LNCaP clone FGC (cell line): ENCODE data around the gene ZNF10.
A peak's percentile ranks its signal among the peaks of the same experiment; 100 is the strongest.

ENCODE experiments used
- DNase-seq: peaks from one replicate; pipeline ENCODE4 v3.0.0-alpha.2; 2011; ENCODE audit warnings: low read depth
- H3K4me3 ChIP-seq: 2 replicates; pipeline ENCODE4 v1.5.1; 2011; ENCODE audit warnings: mild to moderate bottlenecking, low read depth, low read length, control low read depth
- CTCF ChIP-seq: IDR thresholded peaks from 2 replicates; pipeline ENCODE4 v1.5.1; 2012; ENCODE audit warnings: mild to moderate bottlenecking; ENCODE audit not compliant: control insufficient read depth, insufficient read depth; ENCODE audit errors: extremely low read depth

ZNF10 gene

GRCh38 chr12:133108150-133108549 is 22.3 kb upstream of the ZNF10 start:
- no peak for DNase-seq
- no peak overlapping the region for H3K4me3 ChIP-seq
- no peak for TF ChIP-seq CTCF

- no peak for TF ChIP-seq CTCF
- no peak overlapping the region for H3K4me3 ChIP-seq
- DNase-seq: no peak
Measured at GRCh38 chr12:133120385-133121191, 9.8 kb upstream of the ZNF10 start.

DNA sequence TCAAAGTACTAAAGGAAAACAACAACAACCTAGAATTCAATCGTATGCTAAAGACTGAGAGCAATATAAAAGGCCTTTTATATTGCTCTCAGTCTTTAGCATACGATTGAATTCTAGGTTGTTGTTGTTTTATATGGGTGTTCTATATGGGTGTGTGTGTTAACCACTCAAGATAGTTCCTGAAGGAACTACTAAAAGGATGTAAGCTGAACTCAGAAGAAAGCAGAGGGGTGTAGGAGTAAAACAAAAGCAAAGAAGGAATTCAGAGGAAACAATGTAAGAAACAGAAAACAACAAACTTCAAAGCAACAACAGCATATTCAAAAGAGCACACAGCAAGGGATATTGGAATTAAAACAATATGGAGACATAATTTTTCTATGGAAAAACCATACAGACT is 5.8 kb upstream of the ZNF10 start:
- H3K4me3 ChIP-seq: no peak overlapping the region
- TF ChIP-seq CTCF: no peak
- DNase-seq: no peak

DNA sequence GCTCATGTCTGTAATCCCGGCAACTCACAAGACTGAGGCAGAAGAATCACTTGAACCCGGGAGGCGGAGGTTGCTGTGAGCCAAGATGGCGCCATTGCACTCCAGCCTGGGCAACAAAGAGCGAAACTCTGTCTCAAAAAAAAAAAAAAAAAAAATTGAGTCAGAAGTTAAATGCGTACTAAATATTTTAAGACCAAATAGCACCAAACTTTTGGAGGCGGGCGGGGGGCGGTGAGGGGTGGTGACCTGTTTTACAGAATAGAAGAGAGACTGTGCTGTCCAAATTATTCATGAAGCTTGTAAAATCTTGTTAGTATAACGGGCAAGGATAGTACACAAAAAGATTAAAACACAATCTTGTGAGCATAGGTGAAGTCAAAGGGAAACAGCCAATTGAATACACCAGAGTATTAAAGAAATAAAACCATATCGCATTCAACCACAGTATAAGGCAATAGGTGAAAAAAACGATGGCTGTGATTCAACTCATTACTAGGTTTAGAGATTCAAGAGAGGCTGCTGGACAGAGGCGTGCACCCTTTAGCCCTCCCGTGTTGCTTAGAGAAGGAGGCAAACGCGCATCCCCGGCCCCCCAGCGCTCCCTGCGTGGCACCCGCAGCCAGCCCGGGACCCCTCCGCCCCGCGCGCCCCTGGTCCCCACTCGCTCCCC is 924 bp upstream of the ZNF10 start:
- peak; percentile 8 for DNase-seq
- no peak for TF ChIP-seq CTCF
- peak overlapping the region; percentile 78 for H3K4me3 ChIP-seq

GRCh38 chr12:133130808-133131128 is 341 bp downstream of the ZNF10 start:
- DNase-seq: no peak
- TF ChIP-seq CTCF: no peak
- H3K4me3 ChIP-seq: peak overlapping the region; percentile 78

DNA sequence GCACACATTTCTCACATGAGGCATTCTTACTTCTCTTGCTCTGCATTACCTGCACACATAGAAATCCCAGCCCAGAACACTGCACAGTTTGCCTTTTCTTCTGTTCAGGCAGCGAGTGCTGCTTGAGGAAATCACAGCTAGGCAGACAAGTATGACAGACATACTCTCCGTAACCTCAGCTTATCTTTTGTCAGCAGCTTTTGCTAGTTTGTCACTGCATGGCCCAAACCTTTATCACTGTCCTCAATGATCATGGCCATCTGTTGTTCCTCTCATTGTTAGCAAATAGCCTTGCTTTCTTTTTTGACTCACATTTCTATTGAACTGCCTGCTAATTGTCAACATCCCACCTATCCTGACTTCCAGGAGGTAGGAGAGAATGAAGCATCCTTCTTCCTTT is 5.3 kb downstream of the ZNF10 start:
- no peak for TF ChIP-seq CTCF
- H3K4me3 ChIP-seq: no peak overlapping the region
- no peak for DNase-seq

DNA sequence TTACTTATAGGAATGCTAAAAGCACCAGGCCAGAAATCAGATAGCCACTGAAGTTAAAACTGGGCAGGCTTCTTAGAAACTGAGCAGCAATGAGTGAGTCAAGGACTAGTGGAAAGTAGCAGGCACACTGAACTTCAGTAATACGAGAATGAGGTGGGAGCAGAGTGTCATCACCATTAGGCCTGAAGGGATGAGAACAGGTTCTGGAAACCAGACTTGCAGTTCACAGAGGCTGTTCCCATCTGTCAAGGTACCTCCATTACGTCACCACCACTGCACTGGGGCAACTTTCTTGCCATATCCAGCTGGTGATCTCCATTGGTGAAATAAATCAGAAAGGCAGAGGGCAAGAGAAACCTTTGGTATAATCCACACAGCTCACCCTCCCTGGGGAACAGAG is 15.6 kb downstream of the ZNF10 start:
- no peak overlapping the region for H3K4me3 ChIP-seq
- TF ChIP-seq CTCF: no peak
- DNase-seq: no peak
